ENCODE measurements around the gene CDA.

CDA gene

DNA sequence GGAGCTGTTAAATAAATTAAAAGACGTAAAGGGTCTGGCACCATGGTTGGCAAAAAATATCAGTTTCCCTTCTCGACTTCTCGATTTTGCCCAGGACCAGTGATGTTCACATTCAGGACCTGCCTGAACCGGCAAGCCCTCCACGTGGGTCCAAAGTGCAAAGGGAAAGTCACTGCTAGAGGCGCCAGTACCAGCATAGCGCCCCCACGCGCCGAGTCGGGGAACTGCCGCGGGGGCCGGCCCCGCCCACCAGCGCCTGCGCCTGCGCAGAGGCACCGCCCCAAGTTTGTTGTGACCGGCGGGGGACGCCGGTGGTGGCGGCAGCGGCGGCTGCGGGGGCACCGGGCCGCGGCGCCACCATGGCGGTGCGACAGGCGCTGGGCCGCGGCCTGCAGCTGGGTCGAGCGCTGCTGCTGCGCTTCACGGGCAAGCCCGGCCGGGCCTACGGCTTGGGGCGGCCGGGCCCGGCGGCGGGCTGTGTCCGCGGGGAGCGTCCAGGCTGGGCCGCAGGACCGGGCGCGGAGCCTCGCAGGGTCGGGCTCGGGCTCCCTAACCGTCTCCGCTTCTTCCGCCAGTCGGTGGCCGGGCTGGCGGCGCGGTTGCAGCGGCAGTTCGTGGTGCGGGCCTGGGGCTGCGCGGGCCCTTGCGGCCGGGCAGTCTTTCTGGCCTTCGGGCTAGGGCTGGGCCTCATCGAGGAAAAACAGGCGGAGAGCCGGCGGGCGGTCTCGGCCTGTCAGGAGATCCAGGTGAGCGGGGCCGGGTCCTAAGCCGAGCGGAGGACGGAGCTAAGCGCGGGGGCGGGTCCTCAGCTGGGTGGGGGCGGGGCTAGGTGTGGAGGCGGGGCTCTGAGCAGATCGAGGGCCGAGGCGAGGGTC lies 44.5 kb downstream of the CDA start, which contains the start of gene PINK1:
PINK1 (plus strand) TSS at position 269 of the 875 bp plus-strand sequence; CDS start at position 360, 91 bp downstream.
- Histone ChIP-seq H3K36me3 (no peaks in the 10 kb centered on the region), H3K9me3 (no peaks in the 10 kb centered on the region), H3K4me1 (no peaks in the 10 kb centered on the region), H3K4me3 (ENCODE audit: low read depth, low read length) (peak within 1 kb of the TSS; percentile 67), H3K27me3 (no peaks in the 10 kb centered on the region)
- peak; percentile 70 for DNase-seq
- TF ChIP-seq, protein P1, sequence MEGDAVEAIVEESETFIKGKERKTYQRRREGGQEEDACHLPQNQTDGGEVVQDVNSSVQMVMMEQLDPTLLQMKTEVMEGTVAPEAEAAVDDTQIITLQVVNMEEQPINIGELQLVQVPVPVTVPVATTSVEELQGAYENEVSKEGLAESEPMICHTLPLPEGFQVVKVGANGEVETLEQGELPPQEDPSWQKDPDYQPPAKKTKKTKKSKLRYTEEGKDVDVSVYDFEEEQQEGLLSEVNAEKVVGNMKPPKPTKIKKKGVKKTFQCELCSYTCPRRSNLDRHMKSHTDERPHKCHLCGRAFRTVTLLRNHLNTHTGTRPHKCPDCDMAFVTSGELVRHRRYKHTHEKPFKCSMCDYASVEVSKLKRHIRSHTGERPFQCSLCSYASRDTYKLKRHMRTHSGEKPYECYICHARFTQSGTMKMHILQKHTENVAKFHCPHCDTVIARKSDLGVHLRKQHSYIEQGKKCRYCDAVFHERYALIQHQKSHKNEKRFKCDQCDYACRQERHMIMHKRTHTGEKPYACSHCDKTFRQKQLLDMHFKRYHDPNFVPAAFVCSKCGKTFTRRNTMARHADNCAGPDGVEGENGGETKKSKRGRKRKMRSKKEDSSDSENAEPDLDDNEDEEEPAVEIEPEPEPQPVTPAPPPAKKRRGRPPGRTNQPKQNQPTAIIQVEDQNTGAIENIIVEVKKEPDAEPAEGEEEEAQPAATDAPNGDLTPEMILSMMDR (IDR thresholded peaks at IDR 0.05; ENCODE audit: low read depth, low read length) = peak; percentile 74

DNA sequence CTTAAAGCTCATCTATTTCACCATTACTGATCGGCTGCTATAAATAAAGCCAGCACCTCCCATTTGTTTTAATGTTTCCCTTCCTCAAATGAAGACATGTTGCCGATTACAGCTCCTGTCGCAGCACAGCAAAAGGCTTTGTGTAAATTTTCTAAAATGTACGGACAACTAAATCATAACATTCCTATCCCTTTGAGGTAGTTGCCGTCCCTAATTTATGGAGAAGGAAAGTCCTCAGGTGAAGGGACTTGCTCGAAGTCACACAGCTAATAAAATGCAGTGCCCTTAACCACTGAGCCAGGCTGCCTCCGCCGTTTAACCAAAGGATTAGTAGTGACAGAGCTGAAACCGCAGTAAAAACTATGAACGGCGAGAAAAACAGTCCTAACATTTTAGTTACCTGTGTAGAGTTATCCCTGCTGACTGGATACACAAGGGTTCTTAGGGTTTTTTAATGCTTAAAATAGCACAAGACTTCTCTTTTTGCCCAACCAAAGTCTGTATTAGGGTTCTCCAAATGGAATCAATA lies 45.2 kb downstream of the CDA start:
- TF ChIP-seq, protein P1 (IDR thresholded peaks at IDR 0.05; ENCODE audit: low read depth, low read length) = no peak
- H3K9me3 ChIP-seq = no peaks in the 10 kb centered on the region
- no peak for DNase-seq
- no peaks in the 10 kb centered on the region for H3K36me3 ChIP-seq
- no peaks in the 10 kb centered on the region for H3K27me3 ChIP-seq
- H3K4me1 ChIP-seq = no peaks in the 10 kb centered on the region
- H3K4me3 ChIP-seq (ENCODE audit: low read depth, low read length) = peak overlapping the region; percentile 67

DNA sequence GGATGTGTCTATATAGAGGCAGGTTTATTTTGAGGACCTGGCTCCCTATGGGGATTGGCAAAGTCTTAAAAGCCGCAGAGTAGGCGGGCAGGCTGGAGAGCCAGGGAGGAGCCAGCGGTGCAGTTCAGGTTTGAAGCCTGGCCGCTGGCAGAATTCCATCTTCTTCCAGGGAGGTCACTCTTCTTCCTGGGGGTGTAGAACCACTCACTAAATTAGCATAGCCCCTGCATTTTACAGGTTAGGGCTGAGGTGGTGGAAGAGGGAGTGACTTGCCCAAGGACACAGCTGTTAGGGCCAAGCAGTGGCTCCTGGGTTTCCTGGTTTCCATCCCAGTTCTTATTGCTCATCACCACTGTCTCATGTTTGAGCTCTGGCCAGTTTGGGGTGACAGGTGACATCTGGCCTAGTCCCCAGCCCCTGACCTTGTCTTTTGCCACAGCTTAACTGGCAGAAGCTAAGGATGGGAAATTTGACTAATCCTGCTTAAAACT lies 45.7 kb downstream of the CDA start:
- Histone ChIP-seq H3K27me3 (no peaks in the 10 kb centered on the region), H3K9me3 (no peaks in the 10 kb centered on the region), H3K4me3 (ENCODE audit: low read depth, low read length) (peak overlapping the region; percentile 67), H3K36me3 (no peaks in the 10 kb centered on the region), H3K4me1 (no peaks in the 10 kb centered on the region)
- no peak for DNase-seq
- TF ChIP-seq, protein P1 (IDR thresholded peaks at IDR 0.05; ENCODE audit: low read depth, low read length) = no peak

DNA sequence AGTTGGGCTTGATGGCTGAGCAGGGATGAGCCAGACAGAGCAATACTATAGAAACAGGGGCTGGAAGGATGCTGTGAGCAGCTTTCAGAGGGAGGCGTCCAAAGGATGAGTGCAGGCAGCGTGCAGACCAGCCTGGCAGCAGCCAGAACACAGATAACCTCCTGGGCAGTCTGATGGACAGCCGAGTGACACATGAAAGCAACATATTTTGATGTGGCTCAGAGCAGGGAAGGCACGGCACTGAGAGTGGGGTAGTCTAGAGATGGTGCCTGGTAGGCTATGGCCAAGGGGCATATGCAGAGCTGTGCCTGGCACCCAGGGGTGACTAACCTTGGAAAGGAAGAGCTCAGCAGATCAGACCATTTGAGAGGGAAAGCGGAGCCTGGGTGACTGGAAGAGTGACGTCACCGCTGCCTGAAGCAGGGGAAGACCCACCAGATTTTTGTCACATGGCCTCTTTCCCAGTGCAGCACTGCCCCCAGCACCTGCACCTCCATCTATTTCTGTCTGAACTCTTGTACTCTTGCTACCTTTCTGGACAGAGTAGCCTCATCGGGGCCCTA lies 48.0 kb downstream of the CDA start:
- Histone ChIP-seq H3K36me3 (no peaks in the 10 kb centered on the region), H3K9me3 (no peaks in the 10 kb centered on the region), H3K4me1 (no peaks in the 10 kb centered on the region), H3K27me3 (no peaks in the 10 kb centered on the region), H3K4me3 (ENCODE audit: low read depth, low read length) (no peak overlapping the region)
- DNase-seq = no peak
- TF ChIP-seq, protein P1 (IDR thresholded peaks at IDR 0.05; ENCODE audit: low read depth, low read length) = no peak

DNA sequence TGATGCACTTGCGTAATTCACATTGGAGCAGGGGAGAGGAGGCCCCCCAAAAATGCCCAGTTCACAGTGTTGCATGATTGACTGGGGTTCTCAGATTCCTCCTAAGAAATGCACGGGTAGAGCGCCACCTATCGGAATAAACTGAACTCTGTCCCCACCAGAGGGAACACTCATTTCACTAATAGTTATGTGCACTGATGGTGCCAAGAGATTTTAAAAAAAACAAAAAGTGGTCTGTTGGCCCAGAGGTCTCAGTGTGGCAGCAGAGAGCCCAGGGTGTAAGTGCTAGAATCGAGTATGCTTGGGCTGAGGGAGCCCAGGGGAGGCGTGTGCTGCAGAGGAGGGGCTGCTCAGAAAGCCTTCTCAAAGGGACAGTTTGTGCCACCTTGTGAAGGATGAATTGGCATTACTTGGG lies 51.3 kb downstream of the CDA start:
- TF ChIP-seq, protein P1 (IDR thresholded peaks at IDR 0.05; ENCODE audit: low read depth, low read length) = peak; percentile 65
- peak; percentile 30 for DNase-seq
- Histone ChIP-seq H3K4me3 (ENCODE audit: low read depth, low read length) (no peak overlapping the region), H3K9me3 (no peaks in the 10 kb centered on the region), H3K4me1 (no peaks in the 10 kb centered on the region), H3K27me3 (no peaks in the 10 kb centered on the region), H3K36me3 (no peaks in the 10 kb centered on the region)

Measured in BE2C (cell line).